B cell (primary cell): ENCODE measurements around the gene PRKAG2. TPM values are rescaled to one million over a fixed set of nuclear protein-coding genes. Genes with fewer than 3 reads are reported as not detected.

Source experiments
- ATAC-seq: fragments of 200-7000 bp; cut with Tn5 transposase; one replicate; pipeline ENCODE4 v1.10.0; 2021; ENCODE audit warnings: low read depth, mild to moderate bottlenecking, moderate number of reproducible peaks, moderate library complexity
- CTCF ChIA-PET: fragments of 350-600 bp; sonication (Branson Sonifier 250); formaldehyde crosslinking; loops from one replicate; lab custom pipeline; 2021; ENCODE audit warnings: antibody characterized with exemption, inconsistent platforms; lab: Charles Lee
- POLR2A ChIA-PET: fragments of 350-600 bp; sonication (Branson Sonifier 250); formaldehyde crosslinking; loops from one replicate; lab custom pipeline; 2021; ENCODE audit warnings: antibody characterized with exemption; lab: Charles Lee
- DNase-seq: peaks from one replicate; pipeline ENCODE4 v3.0.0; 2013
- H2AFZ ChIP-seq: 2 replicates; pipeline ENCODE4 v1.6.1; 2012; ENCODE audit warnings: mild to moderate bottlenecking, low read depth, low read length; ENCODE audit not compliant: insufficient read depth, poor library complexity, severe bottlenecking
- H3K27ac ChIP-seq, 2 donors: 1 replicate in 1 of 2; 2 replicates in 1 of 2; pipeline ENCODE4 v1.5.1; 2012 to 2013; ENCODE audit warnings: low read length in 2 of 2, mild to moderate bottlenecking in 2 of 2, moderate library complexity in 1 of 2
- H3K27me3 ChIP-seq, 4 experiments: fragments of 200-600 bp in 1 of 4; sonication (generic) in 1 of 4; replicated peaks in 1 of 4; 1 replicate in 2 of 4; 2 replicates in 2 of 4; pipeline versions ENCODE4 v1.6.1 to v1.7.0; 2013 to 2016; ENCODE audit warnings: low read length in 3 of 4, mild to moderate bottlenecking in 2 of 4, mixed read lengths in 1 of 4, moderate library complexity in 1 of 4; ENCODE audit not compliant: insufficient read depth in 4 of 4, control insufficient read depth in 3 of 4; ENCODE audit errors: control extremely low read depth in 1 of 4
- H3K36me3 ChIP-seq, 2 experiments: replicated peaks in 1 of 2; 1 replicate in 1 of 2; 2 replicates in 1 of 2; pipeline versions ENCODE4 v1.6.1 to v1.7.1; 2013; ENCODE audit warnings: low read length in 1 of 2; ENCODE audit not compliant: insufficient read depth in 2 of 2, control insufficient read depth in 1 of 2; ENCODE audit errors: control extremely low read depth in 1 of 2, extremely low read depth in 1 of 2
- H3K4me1 ChIP-seq, 2 donors: fragments of 200-600 bp in 1 of 2; sonication (generic) in 1 of 2; 1 replicate in 1 of 2; 2 replicates in 1 of 2; pipeline versions ENCODE4 v1.5.1 to v1.6.1; 2013 to 2017; ENCODE audit warnings: low read length in 2 of 2; ENCODE audit not compliant: control insufficient read depth in 2 of 2, insufficient read depth in 2 of 2
- H3K4me2 ChIP-seq: replicated peaks from 2 replicates; pipeline ENCODE3; 2012; ENCODE audit warnings: mild to moderate bottlenecking, low read depth, low read length; ENCODE audit not compliant: poor library complexity, severe bottlenecking
- H3K4me3 ChIP-seq, 5 experiments: fragments of 200-600 bp in 1 of 5; sonication (generic) in 1 of 5; 1 replicate in 3 of 5; 2 replicates in 2 of 5; pipeline versions ENCODE4 v1.5.1 to v1.7.0; 2011 to 2016; ENCODE audit warnings: low read length in 4 of 5, mild to moderate bottlenecking in 4 of 5, low read depth in 2 of 5, control low read depth in 1 of 5, moderate library complexity in 1 of 5; ENCODE audit not compliant: insufficient read depth in 1 of 5; ENCODE audit errors: control extremely low read depth in 1 of 5, extremely low read depth in 1 of 5
- H3K79me2 ChIP-seq: fragments of 200-600 bp; sonication (generic); one replicate; pipeline ENCODE4 v1.6.0; 2016; ENCODE audit warnings: low read length; ENCODE audit not compliant: control insufficient read depth, insufficient read depth
- H3K9ac ChIP-seq: fragments of 200-600 bp; sonication (generic); 2 replicates; pipeline ENCODE4 v1.6.1; 2017; ENCODE audit warnings: mild to moderate bottlenecking, low read length, moderate library complexity
- H3K9me3 ChIP-seq, 3 donors: one replicate each; pipeline versions ENCODE4 v1.6.1 to v1.7.1; 2013; ENCODE audit warnings: low read length in 2 of 3; ENCODE audit not compliant: control insufficient read depth in 2 of 3, insufficient read depth in 1 of 3; ENCODE audit errors: control extremely low read depth in 1 of 3
- H4K20me1 ChIP-seq: 2 replicates; pipeline ENCODE4 v1.6.0; 2012; ENCODE audit warnings: mild to moderate bottlenecking, low read length; ENCODE audit not compliant: insufficient read depth, control insufficient read depth, poor library complexity, severe bottlenecking
- H3K27ac Mint-ChIP-seq: one replicate; pipeline ENCODE4 v1.8.0; 2021; ENCODE audit warnings: mixed read lengths
- H3K27me3 Mint-ChIP-seq: one replicate; pipeline ENCODE4 v1.8.0; 2021; ENCODE audit warnings: mixed read lengths
- H3K4me1 Mint-ChIP-seq: one replicate; pipeline ENCODE4 v1.8.0; 2021; ENCODE audit warnings: mixed read lengths
- H3K4me3 Mint-ChIP-seq: one replicate; pipeline ENCODE4 v1.8.0; 2021; ENCODE audit warnings: mixed read lengths
- H3K9me3 Mint-ChIP-seq: one replicate; pipeline ENCODE4 v1.8.0; 2022; ENCODE audit warnings: mixed read lengths; ENCODE audit not compliant: insufficient read depth
- CTCF ChIP-seq: fragments of 200-600 bp; IDR thresholded peaks from one replicate; pipeline ENCODE4 v1.8.0; 2022; ENCODE audit warnings: antibody characterized with exemption, mild to moderate bottlenecking
- EZH2 ChIP-seq: IDR thresholded peaks from 2 replicates; pipeline ENCODE4 v1.6.1; 2012; ENCODE audit warnings: borderline replicate concordance, low read depth, mild to moderate bottlenecking, moderate library complexity, low read length; ENCODE audit not compliant: insufficient read depth, poor library complexity, severe bottlenecking
- WGBS: methylation state at CpG from one replicate; pipeline ENCODE4 v1.1.5; 2013; ENCODE audit warnings: missing lambda C conversion rate; ENCODE audit not compliant: insufficient coverage; 5-methylcytosine and 5-hydroxymethylcytosine counted together
- intact Hi-C: fragments of 100-400 bp; cut with micrococcal nuclease; formaldehyde crosslinking; loops from one replicate; pipeline ENCODE4 v1.10.0; 2022
- polyA plus RNA-seq: library from polyadenylated mRNA; depleted of rRNA; stranded (reverse); fragments of >200 nt; gene quantifications from 2 replicates; pipeline ENCODE4 v1.2.3, GENCODE V29; 2012
- total RNA-seq, 2 donors: library from RNA; stranded (reverse); fragments of 120-200 nt in 1 of 2; gene quantifications; 1 replicate in 1 of 2; 2 replicates in 1 of 2; pipeline versions ENCODE4 v1.2.3 to v1.2.4, GENCODE V29; 2013 to 2022

The PRKAG2 gene
- total and polyA plus RNA-seq, 2 donors (not counting 1 experiment from before 2014, with no cell fraction given), result 22.1 to 56.3 TPM

- Histone ChIP-seq H3K4me3 (no peak overlapping the region), H2AFZ (no peak overlapping the region), H3K27me3 (no peaks in the 10 kb centered on the region), H3K9ac (no peak overlapping the region), H4K20me1 (peaks cover 49% of the 10 kb centered on the region), H3K9me3 (peaks cover 0 to 3% (median 0%) of the 10 kb centered on the region in 3 donors), H3K4me1 (peaks cover 21 to 31% of the 10 kb centered on the region in 2 donors), H3K27ac (no peak overlapping the region), H3K36me3 (peaks cover 0 to 6% of the 10 kb centered on the region in 2 experiments), H3K4me2 (no peak overlapping the region), H3K79me2 (peaks cover 59% of the 10 kb centered on the region)
- H3K4me1 Mint-ChIP-seq, result peaks cover 25% of the 10 kb centered on the region
- H3K27me3 Mint-ChIP-seq, result no peaks in the 10 kb centered on the region
- H3K9me3 Mint-ChIP-seq, result no peaks in the 10 kb centered on the region
- H3K4me3 Mint-ChIP-seq, result no peak overlapping the region
- ChIA-PET POLR2A (no interaction called here), CTCF (interaction anchor here (1.2 to 1.5 kb wide), 2 partner anchors 8 to 28 kb away, joined by 3 to 6 read pairs; no protein-coding TSS in a partner anchor)
- intact Hi-C loops, result no loop called here
- TF ChIP-seq EZH2 (no peak), CTCF (no peak)
- DNase-seq, result no peak
- H3K27ac Mint-ChIP-seq, result no peak overlapping the region
- WGBS, result 91% methylated on average over 7 of the region's 7 CpGs
- no peak for ATAC-seq
These were observed 29.8 kb downstream of the PRKAG2 start for GRCh38 chr7:151847136-151847535.

DNA sequence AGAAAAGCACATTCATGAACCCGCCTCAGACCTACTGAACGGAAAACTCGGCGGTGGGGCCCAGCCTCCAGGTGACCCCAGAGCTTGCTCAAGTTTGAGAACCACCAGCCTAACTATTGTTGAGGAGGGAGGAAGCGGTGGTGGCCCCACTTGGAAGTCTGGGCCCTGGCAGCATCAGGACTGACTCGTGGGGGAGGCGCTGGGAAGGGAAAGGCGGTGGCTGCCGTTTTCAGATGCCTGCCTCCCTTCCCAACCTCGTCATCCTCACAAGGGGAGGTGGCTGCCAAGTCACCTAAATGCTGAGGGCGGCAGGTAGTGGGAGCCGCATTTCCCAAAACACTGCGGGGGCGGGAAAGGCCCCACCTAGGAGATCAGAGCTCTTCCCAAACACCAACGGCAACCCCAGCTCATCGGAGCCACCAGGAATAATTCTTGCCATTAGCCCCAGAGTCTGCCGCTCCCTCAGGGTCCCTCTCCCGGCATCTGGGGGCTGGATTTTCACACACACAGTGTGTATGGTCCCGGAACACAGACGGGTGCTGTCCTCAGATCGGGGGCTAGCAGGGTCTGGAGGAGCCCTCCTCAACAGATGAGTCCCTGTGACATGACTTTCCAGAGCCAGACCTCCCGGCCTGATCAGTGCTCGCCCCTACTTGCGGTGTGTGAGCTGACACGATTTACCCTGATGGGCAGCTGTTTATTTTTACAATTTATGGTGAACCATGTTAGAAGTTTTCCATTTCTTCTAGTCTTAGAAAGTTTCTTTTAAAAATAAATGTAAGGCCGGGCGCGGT lies 31.3 kb downstream of the PRKAG2 start:
- TF ChIP-seq EZH2 (no peak), CTCF (no peak)
- Histone ChIP-seq H3K4me3 (no peak overlapping the region), H4K20me1 (peaks cover 44% of the 10 kb centered on the region), H2AFZ (no peak overlapping the region), H3K9ac (no peak overlapping the region), H3K27me3 (no peaks in the 10 kb centered on the region), H3K4me2 (no peak overlapping the region), H3K9me3 (peaks cover 0 to 3% (median 0%) of the 10 kb centered on the region in 3 donors), H3K79me2 (peaks cover 63% of the 10 kb centered on the region), H3K27ac (no peak overlapping the region), H3K4me1 (peaks cover 11 to 20% of the 10 kb centered on the region in 2 donors), H3K36me3 (peaks cover 0 to 6% of the 10 kb centered on the region in 2 experiments)
- H3K27ac Mint-ChIP-seq, result no peak overlapping the region
- 92% methylated on average over 23 of the region's 28 CpGs for WGBS
- ATAC-seq, result no peak
- no peak for DNase-seq
- no peak overlapping the region for H3K4me3 Mint-ChIP-seq
- no peaks in the 10 kb centered on the region for H3K27me3 Mint-ChIP-seq
- ChIA-PET CTCF (no interaction called here), POLR2A (no interaction called here)
- peaks cover 12% of the 10 kb centered on the region for H3K4me1 Mint-ChIP-seq
- H3K9me3 Mint-ChIP-seq, result no peaks in the 10 kb centered on the region
- intact Hi-C loops, result no loop called here
